PC-3 (cell line): ENCODE data around the gene TMCC2. TPM values are rescaled to one million over a fixed set of nuclear protein-coding genes. Genes with fewer than 3 reads are reported as not detected.

Source experiments
- ATAC-seq: fragments of 200-7000 bp; cut with Tn5 transposase; 2 replicates; pipeline ENCODE4 v1.9.1; 2020; ENCODE audit warnings: mild to moderate bottlenecking, moderate library complexity
- BruUV-seq: library from RNA; stranded (reverse); fragments of 400-500 nt; replicated peaks from 2 replicates; lab custom pipeline; 2021; lab: Mats Ljungman, UMichigan
- CTCF ChIA-PET: fragments of 300-600 bp; sonication (Branson Sonifier 250); formaldehyde crosslinking; loops from one replicate; lab custom pipeline; 2022; ENCODE audit warnings: antibody characterized with exemption; lab: Charles Lee
- POLR2A ChIA-PET: fragments of 300-600 bp; sonication (Branson Sonifier 250); formaldehyde crosslinking; loops from one replicate; lab custom pipeline; 2022; ENCODE audit warnings: antibody characterized with exemption; ENCODE audit not compliant: unreplicated experiment; lab: Charles Lee
- DNase-seq: peaks from one replicate; pipeline ENCODE4 v3.0.0-alpha.2; 2015
- H2AFZ ChIP-seq: fragments of 300-600 bp; sonication (generic); 2 replicates; pipeline ENCODE4 v1.6.0; 2016; ENCODE audit warnings: antibody characterized with exemption, low read length
- H3F3A ChIP-seq: fragments of 300-600 bp; sonication (generic); one replicate; pipeline ENCODE4 v1.6.0; 2017; ENCODE audit warnings: antibody characterized with exemption, low read length, control low read depth, mild to moderate bottlenecking; ENCODE audit not compliant: unreplicated experiment
- H3K27ac ChIP-seq: fragments of 300-600 bp; sonication (generic); 2 replicates; pipeline ENCODE4 v1.5.1; 2016; ENCODE audit warnings: mild to moderate bottlenecking, low read length
- H3K27me3 ChIP-seq: fragments of 300-600 bp; sonication (generic); 2 replicates; pipeline ENCODE4 v1.6.1; 2016; ENCODE audit warnings: low read length, mixed read lengths
- H3K36me3 ChIP-seq: fragments of 300-600 bp; sonication (generic); 2 replicates; pipeline ENCODE4 v1.6.1; 2016; ENCODE audit warnings: low read depth, mixed run types, low read length, mixed read lengths
- H3K4me1 ChIP-seq: fragments of 300-600 bp; sonication (generic); 2 replicates; pipeline ENCODE4 v1.5.1; 2016; ENCODE audit warnings: low read length; ENCODE audit not compliant: insufficient read depth
- H3K4me2 ChIP-seq: fragments of 300-600 bp; sonication (generic); 2 replicates; pipeline ENCODE4 v1.6.0; 2016; ENCODE audit warnings: low read length
- H3K4me3 ChIP-seq: fragments of 300-600 bp; sonication (generic); 2 replicates; pipeline ENCODE4 v1.5.1; 2016; ENCODE audit warnings: mild to moderate bottlenecking, low read length, mixed read lengths
- H3K79me2 ChIP-seq: fragments of 300-600 bp; sonication (generic); 2 replicates; pipeline ENCODE4 v1.6.1; 2017; ENCODE audit warnings: low read length, mixed read lengths
- H3K9ac ChIP-seq: fragments of 300-600 bp; sonication (generic); 2 replicates; pipeline ENCODE4 v1.6.0; 2016; ENCODE audit warnings: mild to moderate bottlenecking, low read length
- H3K9me2 ChIP-seq: fragments of 300-600 bp; sonication (generic); replicated peaks from 2 replicates; pipeline ENCODE4 v1.6.1; 2016; ENCODE audit warnings: mixed run types, low read length, mixed read lengths
- H3K9me3 ChIP-seq: fragments of 300-600 bp; sonication (generic); 2 replicates; pipeline ENCODE4 v1.6.1; 2016; ENCODE audit warnings: low read length, mixed read lengths
- H4K20me1 ChIP-seq: fragments of 300-600 bp; sonication (generic); 2 replicates; pipeline ENCODE4 v1.6.1; 2016; ENCODE audit warnings: low read length, mixed read lengths
- CTCF ChIP-seq: fragments of 300-600 bp; sonication (generic); conservative IDR thresholded peaks from 2 replicates; pipeline ENCODE4 v1.5.1; 2017; ENCODE audit warnings: antibody characterized with exemption, low read depth, mild to moderate bottlenecking, low read length
- EZH2 ChIP-seq: fragments of 300-600 bp; sonication (generic); IDR thresholded peaks from one replicate; pipeline ENCODE4 v1.6.1; 2017; ENCODE audit warnings: antibody characterized with exemption, mild to moderate bottlenecking, low read length; ENCODE audit not compliant: unreplicated experiment
- EZH2phosphoT487 ChIP-seq: fragments of 300-600 bp; sonication (generic); IDR thresholded peaks from 2 replicates; pipeline ENCODE4 v1.6.1; 2018; ENCODE audit warnings: mild to moderate bottlenecking, antibody characterized with exemption, low read length, borderline replicate concordance
- intact Hi-C: fragments of 100-400 bp; cut with micrococcal nuclease; formaldehyde crosslinking; loops from 2 replicates; pipeline ENCODE4 v1.9.0; 2023
- total RNA-seq: library from RNA; depleted of rRNA; stranded (reverse); fragments of >200 nt; gene quantifications from 2 replicates; pipeline ENCODE4 v1.2.3, GENCODE V29; 2014

Gene TMCC2
- total RNA-seq, 1 experiment from 2014 or later: 8.7 TPM

DNA sequence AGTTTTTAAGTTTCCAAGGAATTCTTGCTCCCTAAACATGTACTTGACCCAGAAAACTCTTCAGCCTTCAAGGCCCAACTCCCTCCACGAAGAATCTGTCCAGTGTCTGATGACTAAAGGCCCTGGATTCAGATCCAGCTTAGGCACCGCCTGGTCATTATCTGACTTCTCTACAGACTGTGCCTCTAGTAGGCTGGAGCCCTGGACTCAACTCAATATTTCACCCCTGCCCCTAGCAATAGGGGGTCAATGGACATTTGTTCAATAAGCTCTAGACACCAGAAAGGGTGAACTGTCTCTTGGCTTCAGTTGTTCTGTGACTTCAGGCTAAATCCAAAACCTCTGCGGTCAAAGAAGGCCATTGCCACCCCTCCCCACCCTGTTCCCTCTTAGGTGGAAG, 59.3 kb downstream of the TMCC2 start:
- TF ChIP-seq EZH2phosphoT487: no peak
- TF ChIP-seq EZH2: no peak
- TF ChIP-seq CTCF: no peak
- no peak for ATAC-seq
- Histone ChIP-seq H3K9ac (no peak overlapping the region), H3K36me3 (no peaks in the 10 kb centered on the region), H3K4me1 (peaks cover 42% of the 10 kb centered on the region), H3K27ac (no peak overlapping the region), H3K9me2 (no peaks in the 10 kb centered on the region), H4K20me1 (no peaks in the 10 kb centered on the region), H3F3A (no peaks in the 10 kb centered on the region), H3K4me3 (no peak overlapping the region), H3K4me2 (no peak overlapping the region), H3K27me3 (no peaks in the 10 kb centered on the region), H2AFZ (no peak overlapping the region), H3K9me3 (no peaks in the 10 kb centered on the region), H3K79me2 (no peaks in the 10 kb centered on the region)
- ChIA-PET POLR2A (no interaction called here), CTCF (no interaction called here)
- no peak for DNase-seq
- BruUV-seq: no TSS peak
- intact Hi-C loops: no loop called here

DNA sequence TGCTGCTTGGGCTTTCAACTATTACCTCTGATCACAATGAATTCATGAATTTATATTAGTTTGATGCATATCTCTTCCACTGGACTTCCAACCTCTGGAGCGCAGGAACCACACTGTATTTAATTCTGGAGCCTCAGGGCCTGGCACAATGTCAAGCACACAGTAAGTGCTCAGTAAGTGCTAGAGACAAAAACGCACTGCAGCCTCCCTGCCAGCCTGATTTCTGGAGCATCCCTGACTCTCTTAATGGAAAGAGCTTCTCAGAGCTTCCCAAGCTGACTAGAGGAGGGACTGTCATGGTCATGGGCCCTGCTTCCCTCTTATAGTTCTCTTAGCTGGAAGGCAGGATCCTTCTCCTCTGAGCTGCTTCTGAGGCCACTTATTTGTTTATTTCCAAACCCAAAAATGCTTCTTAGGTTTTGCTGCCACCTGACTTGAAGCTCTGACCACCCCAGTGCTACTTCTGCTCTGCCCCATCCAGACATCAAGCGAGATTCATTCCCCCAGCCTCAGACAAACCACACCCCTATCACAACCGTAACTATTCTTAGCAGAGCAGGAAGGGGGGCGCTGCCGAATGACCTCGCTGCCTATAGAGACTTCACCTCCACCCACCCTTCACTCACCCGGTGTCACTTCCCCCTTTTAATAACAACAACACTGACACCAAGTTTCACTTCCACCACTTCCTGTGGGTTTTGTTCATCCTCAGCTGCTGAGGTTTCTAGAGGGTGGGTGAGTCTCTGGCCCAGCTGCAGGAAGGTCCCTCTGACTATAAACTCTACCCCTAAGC, 60.2 kb downstream of the TMCC2 start:
- POLR2A ChIA-PET: no interaction called here
- Histone ChIP-seq H3K79me2 (no peaks in the 10 kb centered on the region), H3K9ac (no peak overlapping the region), H3K27me3 (no peaks in the 10 kb centered on the region), H3K4me3 (no peak overlapping the region), H3K27ac (no peak overlapping the region), H3K9me3 (no peaks in the 10 kb centered on the region), H4K20me1 (no peaks in the 10 kb centered on the region), H2AFZ (no peak overlapping the region), H3K9me2 (no peaks in the 10 kb centered on the region), H3F3A (no peaks in the 10 kb centered on the region), H3K4me2 (no peak overlapping the region), H3K4me1 (peaks cover 42% of the 10 kb centered on the region), H3K36me3 (no peaks in the 10 kb centered on the region)
- no TSS peak for BruUV-seq
- intact Hi-C loops: no loop called here
- CTCF ChIA-PET: interaction anchor here (0.7 kb wide), 1 partner anchor 14 kb away, joined by 3 read pairs; no protein-coding TSS in a partner anchor
- TF ChIP-seq EZH2phosphoT487 (no peak), CTCF (no peak), EZH2 (no peak)
- no peak for ATAC-seq
- DNase-seq: peak; percentile 17

DNA sequence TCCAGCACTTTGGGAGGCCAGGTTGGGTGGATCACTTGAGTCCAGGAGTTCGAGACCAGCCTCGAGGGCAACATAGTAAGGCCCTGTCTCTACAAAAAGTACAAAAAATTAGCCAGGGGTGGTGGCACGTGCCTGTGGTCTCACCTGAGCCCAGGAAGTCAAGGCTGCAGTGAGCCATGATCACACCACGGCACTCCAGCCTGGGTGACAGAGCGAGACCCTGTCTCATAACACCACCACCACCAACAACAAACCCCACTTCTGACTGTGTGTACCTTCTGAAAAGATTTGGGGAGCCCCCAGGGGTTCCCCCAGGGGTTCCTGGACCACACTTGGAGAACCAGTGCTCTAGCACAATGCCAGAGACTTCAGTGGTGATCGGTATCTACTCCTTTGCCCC, 63.9 kb downstream of the TMCC2 start:
- peaks cover 40% of the 10 kb centered on the region for H3K4me1 ChIP-seq
- no peaks in the 10 kb centered on the region for H3K9me3 ChIP-seq
- H2AFZ ChIP-seq: no peak overlapping the region
- ATAC-seq: no peak
- no TSS peak for BruUV-seq
- no peaks in the 10 kb centered on the region for H3K36me3 ChIP-seq
- no peaks in the 10 kb centered on the region for H3F3A ChIP-seq
- TF ChIP-seq EZH2 (no peak), EZH2phosphoT487 (no peak), CTCF (no peak)
- DNase-seq: no peak
- H3K27me3 ChIP-seq: no peaks in the 10 kb centered on the region
- H3K9me2 ChIP-seq: no peaks in the 10 kb centered on the region
- no peak overlapping the region for H3K9ac ChIP-seq
- no peaks in the 10 kb centered on the region for H4K20me1 ChIP-seq
- ChIA-PET CTCF (no interaction called here), POLR2A (no interaction called here)
- no peak overlapping the region for H3K27ac ChIP-seq
- intact Hi-C loops: no loop called here
- no peak overlapping the region for H3K4me2 ChIP-seq
- no peak overlapping the region for H3K4me3 ChIP-seq
- H3K79me2 ChIP-seq: no peaks in the 10 kb centered on the region
